Panc1 (cell line): ENCODE results near the gene YTHDC2.

Source experiments
- POLR2AphosphoS5 ChIP-seq: IDR thresholded peaks from 2 replicates; pipeline ENCODE4 v1.6.1; 2012; ENCODE audit warnings: mild to moderate bottlenecking, low read depth, low read length, moderate library complexity
- SIN3A ChIP-seq: IDR thresholded peaks from 2 replicates; pipeline ENCODE4 v1.6.1; 2012; ENCODE audit warnings: low read depth, mild to moderate bottlenecking, low read length, moderate library complexity, borderline replicate concordance; ENCODE audit not compliant: insufficient read depth
- TCF7L2 ChIP-seq: IDR thresholded peaks from 2 replicates; pipeline ENCODE4 v1.6.1; 2011; ENCODE audit warnings: mild to moderate bottlenecking, low read depth, low read length, inconsistent platforms
- TF ChIP-seq, protein P1 (sequence below), 2 experiments: IDR thresholded peaks; 2 replicates each; pipeline ENCODE4 v1.6.1; 2011 to 2012; ENCODE audit warnings: low read depth in 2 of 2, control low read depth in 1 of 2, low read length in 1 of 2, mild to moderate bottlenecking in 1 of 2, moderate library complexity in 1 of 2; ENCODE audit not compliant: insufficient read depth in 1 of 2
- TF ChIP-seq, protein P2 (sequence below): fragments of 450-650 bp; IDR thresholded peaks from 2 replicates; pipeline ENCODE4 v1.5.1; 2017; ENCODE audit warnings: mild to moderate bottlenecking

DNA sequence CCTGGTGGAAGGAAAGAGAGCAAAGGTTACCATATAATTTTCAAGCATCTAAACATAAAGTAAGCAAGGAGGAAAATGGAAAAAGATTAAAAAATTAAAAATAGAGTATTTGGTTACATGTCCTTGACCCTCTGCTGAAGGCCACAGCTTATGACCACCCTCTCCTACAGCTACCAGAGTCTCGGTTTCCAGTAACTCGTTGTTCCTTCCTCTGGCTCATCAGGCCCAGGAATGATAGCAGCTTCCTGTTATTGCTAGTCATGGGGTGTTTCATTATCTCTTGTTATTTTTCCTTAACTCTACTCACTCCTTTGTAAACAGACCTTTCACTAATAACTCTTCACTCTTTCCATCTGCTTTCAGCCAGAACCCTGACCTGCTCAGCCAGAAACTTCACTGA, 102.2 kb downstream of the YTHDC2 start:
- TF ChIP-seq, protein P1, sequence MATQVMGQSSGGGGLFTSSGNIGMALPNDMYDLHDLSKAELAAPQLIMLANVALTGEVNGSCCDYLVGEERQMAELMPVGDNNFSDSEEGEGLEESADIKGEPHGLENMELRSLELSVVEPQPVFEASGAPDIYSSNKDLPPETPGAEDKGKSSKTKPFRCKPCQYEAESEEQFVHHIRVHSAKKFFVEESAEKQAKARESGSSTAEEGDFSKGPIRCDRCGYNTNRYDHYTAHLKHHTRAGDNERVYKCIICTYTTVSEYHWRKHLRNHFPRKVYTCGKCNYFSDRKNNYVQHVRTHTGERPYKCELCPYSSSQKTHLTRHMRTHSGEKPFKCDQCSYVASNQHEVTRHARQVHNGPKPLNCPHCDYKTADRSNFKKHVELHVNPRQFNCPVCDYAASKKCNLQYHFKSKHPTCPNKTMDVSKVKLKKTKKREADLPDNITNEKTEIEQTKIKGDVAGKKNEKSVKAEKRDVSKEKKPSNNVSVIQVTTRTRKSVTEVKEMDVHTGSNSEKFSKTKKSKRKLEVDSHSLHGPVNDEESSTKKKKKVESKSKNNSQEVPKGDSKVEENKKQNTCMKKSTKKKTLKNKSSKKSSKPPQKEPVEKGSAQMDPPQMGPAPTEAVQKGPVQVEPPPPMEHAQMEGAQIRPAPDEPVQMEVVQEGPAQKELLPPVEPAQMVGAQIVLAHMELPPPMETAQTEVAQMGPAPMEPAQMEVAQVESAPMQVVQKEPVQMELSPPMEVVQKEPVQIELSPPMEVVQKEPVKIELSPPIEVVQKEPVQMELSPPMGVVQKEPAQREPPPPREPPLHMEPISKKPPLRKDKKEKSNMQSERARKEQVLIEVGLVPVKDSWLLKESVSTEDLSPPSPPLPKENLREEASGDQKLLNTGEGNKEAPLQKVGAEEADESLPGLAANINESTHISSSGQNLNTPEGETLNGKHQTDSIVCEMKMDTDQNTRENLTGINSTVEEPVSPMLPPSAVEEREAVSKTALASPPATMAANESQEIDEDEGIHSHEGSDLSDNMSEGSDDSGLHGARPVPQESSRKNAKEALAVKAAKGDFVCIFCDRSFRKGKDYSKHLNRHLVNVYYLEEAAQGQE (IDR thresholded peaks at IDR 0.05; ENCODE audit: insufficient read depth in 1 of 2, low read depth in 2 of 2, low read length in 1 of 2): no peak
- TF ChIP-seq, protein P2, sequence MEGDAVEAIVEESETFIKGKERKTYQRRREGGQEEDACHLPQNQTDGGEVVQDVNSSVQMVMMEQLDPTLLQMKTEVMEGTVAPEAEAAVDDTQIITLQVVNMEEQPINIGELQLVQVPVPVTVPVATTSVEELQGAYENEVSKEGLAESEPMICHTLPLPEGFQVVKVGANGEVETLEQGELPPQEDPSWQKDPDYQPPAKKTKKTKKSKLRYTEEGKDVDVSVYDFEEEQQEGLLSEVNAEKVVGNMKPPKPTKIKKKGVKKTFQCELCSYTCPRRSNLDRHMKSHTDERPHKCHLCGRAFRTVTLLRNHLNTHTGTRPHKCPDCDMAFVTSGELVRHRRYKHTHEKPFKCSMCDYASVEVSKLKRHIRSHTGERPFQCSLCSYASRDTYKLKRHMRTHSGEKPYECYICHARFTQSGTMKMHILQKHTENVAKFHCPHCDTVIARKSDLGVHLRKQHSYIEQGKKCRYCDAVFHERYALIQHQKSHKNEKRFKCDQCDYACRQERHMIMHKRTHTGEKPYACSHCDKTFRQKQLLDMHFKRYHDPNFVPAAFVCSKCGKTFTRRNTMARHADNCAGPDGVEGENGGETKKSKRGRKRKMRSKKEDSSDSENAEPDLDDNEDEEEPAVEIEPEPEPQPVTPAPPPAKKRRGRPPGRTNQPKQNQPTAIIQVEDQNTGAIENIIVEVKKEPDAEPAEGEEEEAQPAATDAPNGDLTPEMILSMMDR: no peak
- TF ChIP-seq SIN3A: no peak
- TF ChIP-seq POLR2AphosphoS5: no peak
- TF ChIP-seq TCF7L2: no peak
